Parathyroid adenoma (tissue), 2 donors: Measurements from ENCODE around the gene EMC7.

Source experiments
- H2AFZ ChIP-seq: fragments of 300-600 bp; sonication (generic); one replicate; pipeline ENCODE4 v1.7.0; 2017; ENCODE audit warnings: antibody characterized with exemption, mild to moderate bottlenecking
- H3K27ac ChIP-seq: fragments of 300-600 bp; sonication (generic); one replicate; pipeline ENCODE4 v1.7.0; 2017
- H3K27me3 ChIP-seq: fragments of 300-600 bp; sonication (generic); one replicate; pipeline ENCODE4 v1.7.0; 2017; ENCODE audit warnings: low read length; ENCODE audit not compliant: control insufficient read depth, insufficient read depth
- H3K36me3 ChIP-seq: fragments of 300-600 bp; sonication (generic); one replicate; pipeline ENCODE4 v1.7.0; 2017; ENCODE audit warnings: low read length; ENCODE audit not compliant: control insufficient read depth, insufficient read depth
- H3K4me1 ChIP-seq: fragments of 300-600 bp; sonication (generic); one replicate; pipeline ENCODE4 v1.7.0; 2017; ENCODE audit warnings: control low read depth
- H3K4me2 ChIP-seq: fragments of 300-600 bp; sonication (generic); one replicate; pipeline ENCODE4 v1.7.0; 2017; ENCODE audit warnings: low read length
- H3K4me3 ChIP-seq: fragments of 300-600 bp; sonication (generic); one replicate; pipeline ENCODE4 v1.7.0; 2017; ENCODE audit warnings: low read depth, low read length
- H3K79me2 ChIP-seq: fragments of 300-600 bp; sonication (generic); one replicate; pipeline ENCODE4 v1.7.0; 2017; ENCODE audit warnings: control low read depth
- H3K9ac ChIP-seq: fragments of 300-600 bp; sonication (generic); one replicate; pipeline ENCODE4 v1.7.0; 2017; ENCODE audit warnings: mild to moderate bottlenecking
- H3K9me3 ChIP-seq: fragments of 300-600 bp; sonication (generic); one replicate; pipeline ENCODE4 v1.7.0; 2017; ENCODE audit warnings: low read length; ENCODE audit not compliant: control insufficient read depth
- CTCF ChIP-seq: fragments of 300-600 bp; sonication (generic); IDR thresholded peaks from one replicate; pipeline ENCODE4 v1.7.0; 2017; ENCODE audit warnings: antibody characterized with exemption, mild to moderate bottlenecking
- donor health status: primary hyperparathyroidism.

EMC7 gene

DNA sequence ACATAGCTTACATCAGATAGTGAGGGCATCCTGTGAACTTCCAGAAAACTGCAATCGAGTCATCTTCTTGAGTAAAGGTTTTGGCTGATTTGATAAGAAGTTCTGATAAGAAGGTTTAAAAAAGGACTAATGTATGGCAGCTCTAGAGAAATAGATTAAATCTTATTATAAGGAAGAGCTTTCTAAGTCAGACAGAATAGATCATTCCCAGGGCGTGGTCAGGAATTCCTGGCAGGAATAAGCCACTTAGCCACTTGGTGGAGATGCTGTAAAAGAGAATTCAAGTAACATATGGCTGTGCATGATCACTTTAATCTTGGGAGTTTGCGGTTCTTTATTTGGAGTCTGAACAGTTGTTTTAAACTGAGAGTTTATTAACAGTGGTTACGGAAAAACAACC is 17.6 kb upstream of the EMC7 start:
- Histone ChIP-seq H3K4me2 (no peak overlapping the region), H2AFZ (no peak overlapping the region), H3K79me2 (no peaks in the 10 kb centered on the region), H3K27ac (no peak overlapping the region), H3K36me3 (no peaks in the 10 kb centered on the region), H3K4me3 (no peak overlapping the region), H3K9me3 (no peaks in the 10 kb centered on the region), H3K9ac (no peak overlapping the region), H3K4me1 (no peaks in the 10 kb centered on the region), H3K27me3 (no peaks in the 10 kb centered on the region)
- TF ChIP-seq CTCF, result no peak

GRCh38 chr15:34116620-34117019 is 15.0 kb upstream of the EMC7 start:
- no peaks in the 10 kb centered on the region for H3K79me2 ChIP-seq
- no peak overlapping the region for H2AFZ ChIP-seq
- H3K9me3 ChIP-seq, result no peaks in the 10 kb centered on the region
- H3K4me2 ChIP-seq, result no peak overlapping the region
- no peaks in the 10 kb centered on the region for H3K36me3 ChIP-seq
- no peak overlapping the region for H3K27ac ChIP-seq
- H3K4me3 ChIP-seq, result no peak overlapping the region
- H3K9ac ChIP-seq, result no peak overlapping the region
- TF ChIP-seq CTCF, result no peak
- no peaks in the 10 kb centered on the region for H3K4me1 ChIP-seq
- no peaks in the 10 kb centered on the region for H3K27me3 ChIP-seq

- no peaks in the 10 kb centered on the region for H3K4me1 ChIP-seq
- no peak overlapping the region for H3K27ac ChIP-seq
- no peaks in the 10 kb centered on the region for H3K36me3 ChIP-seq
- no peak overlapping the region for H3K4me2 ChIP-seq
- no peak overlapping the region for H2AFZ ChIP-seq
- H3K79me2 ChIP-seq, result no peaks in the 10 kb centered on the region
- no peak overlapping the region for H3K4me3 ChIP-seq
- H3K27me3 ChIP-seq, result no peaks in the 10 kb centered on the region
- no peak overlapping the region for H3K9ac ChIP-seq
- no peak for TF ChIP-seq CTCF
- no peaks in the 10 kb centered on the region for H3K9me3 ChIP-seq
Measured at GRCh38 chr15:34114739-34115138, 13.1 kb upstream of the EMC7 start.

DNA sequence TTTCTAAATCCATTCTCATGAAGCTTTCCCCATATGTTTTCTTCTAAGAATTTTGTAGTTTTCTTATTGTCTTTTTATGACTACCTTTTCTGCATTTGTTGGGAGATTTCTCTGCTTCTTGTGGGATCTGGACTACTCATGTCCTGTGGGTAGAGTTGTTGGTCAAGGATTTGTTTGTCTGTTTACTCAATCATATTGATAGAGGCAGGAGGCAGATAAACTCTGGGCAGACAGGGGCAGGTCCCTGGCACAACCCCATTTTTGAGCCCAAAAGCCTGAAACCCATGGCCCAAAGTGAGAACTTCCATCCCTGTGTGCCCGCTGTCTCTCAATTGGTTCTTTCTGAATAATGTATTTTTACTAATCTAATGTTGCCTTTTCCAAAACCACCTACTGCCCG is 12.6 kb upstream of the EMC7 start:
- Histone ChIP-seq H3K4me2 (no peak overlapping the region), H3K27ac (no peak overlapping the region), H3K27me3 (no peaks in the 10 kb centered on the region), H3K4me3 (no peak overlapping the region), H3K36me3 (no peaks in the 10 kb centered on the region), H3K79me2 (no peaks in the 10 kb centered on the region), H2AFZ (no peak overlapping the region), H3K9me3 (no peaks in the 10 kb centered on the region), H3K9ac (no peak overlapping the region), H3K4me1 (no peaks in the 10 kb centered on the region)
- TF ChIP-seq CTCF, result no peak

- TF ChIP-seq CTCF, result no peak
- H3K27ac ChIP-seq, result no peak overlapping the region
- no peak overlapping the region for H3K4me3 ChIP-seq
Measured at GRCh38 chr15:34111488-34111887, 9.8 kb upstream of the EMC7 start.

More at GRCh38 chr15:34111488-34111887, 9.8 kb upstream of the EMC7 start:
- Histone ChIP-seq H3K9ac (no peak overlapping the region), H3K36me3 (no peaks in the 10 kb centered on the region), H3K4me1 (no peaks in the 10 kb centered on the region), H3K79me2 (no peaks in the 10 kb centered on the region), H3K27me3 (no peaks in the 10 kb centered on the region), H2AFZ (no peak overlapping the region), H3K4me2 (no peak overlapping the region), H3K9me3 (no peaks in the 10 kb centered on the region)
